Naive B cell (primary cell): ENCODE results near the gene KCNQ1. TPM values are rescaled to one million over a fixed set of nuclear protein-coding genes. Genes with fewer than 3 reads are reported as not detected.
A peak's percentile ranks its signal among the peaks of the same experiment; 100 is the strongest.

Experiments
- ATAC-seq, 2 donors: fragments of 150-1000 bp; cut with Tn5 transposase; 2 replicates each; pipeline ENCODE4 v1.10.0; 2021; ENCODE audit warnings: low read depth in 2 of 2, mild to moderate bottlenecking in 2 of 2, moderate library complexity in 2 of 2
- DNase-seq: peaks from one replicate; pipeline ENCODE4 v3.0.0; 2022
- H3K27ac Mint-ChIP-seq, 6 donors: one replicate each; pipeline ENCODE4 v1.8.0; 2020 to 2022; ENCODE audit warnings: mild to moderate bottlenecking in 6 of 6, mixed read lengths in 6 of 6, moderate library complexity in 5 of 6, inconsistent platforms in 2 of 6
- H3K27me3 Mint-ChIP-seq, 3 donors: one replicate each; pipeline ENCODE4 v1.8.0; 2021 to 2022; ENCODE audit warnings: mixed read lengths in 3 of 3, mild to moderate bottlenecking in 1 of 3
- H3K36me3 Mint-ChIP-seq, 2 donors: one replicate each; pipeline ENCODE4 v1.8.0; 2020 to 2022; ENCODE audit warnings: mixed read lengths in 2 of 2, inconsistent platforms in 1 of 2, mild to moderate bottlenecking in 1 of 2
- H3K4me1 Mint-ChIP-seq, 3 donors: one replicate each; pipeline ENCODE4 v1.8.0; 2020 to 2022; ENCODE audit warnings: mixed read lengths in 3 of 3, inconsistent platforms in 1 of 3, mild to moderate bottlenecking in 1 of 3, moderate library complexity in 1 of 3
- H3K4me3 Mint-ChIP-seq, 8 donors: one replicate each; pipeline ENCODE4 v1.8.0; 2020 to 2022; ENCODE audit warnings: mild to moderate bottlenecking in 8 of 8, mixed read lengths in 8 of 8, moderate library complexity in 8 of 8, inconsistent platforms in 2 of 8
- H3K9me3 Mint-ChIP-seq, 7 donors: one replicate each; pipeline ENCODE4 v1.8.0; 2020 to 2022; ENCODE audit warnings: mixed read lengths in 7 of 7, mild to moderate bottlenecking in 5 of 7, inconsistent platforms in 2 of 7, moderate library complexity in 1 of 7
- polyA plus RNA-seq, 6 donors: library from polyadenylated mRNA; unstranded; fragments of 300-500 nt; fragmentation: Illumina TruSeq; gene quantifications; one replicate each; pipeline ENCODE4 v1.2.3, GENCODE V29; 2021; ENCODE audit warnings: low read depth in 6 of 6

KCNQ1 gene
- polyA plus RNA-seq, 6 donors from 2014 or later = 9.3 to 22.6 (median 10.3) TPM

DNA sequence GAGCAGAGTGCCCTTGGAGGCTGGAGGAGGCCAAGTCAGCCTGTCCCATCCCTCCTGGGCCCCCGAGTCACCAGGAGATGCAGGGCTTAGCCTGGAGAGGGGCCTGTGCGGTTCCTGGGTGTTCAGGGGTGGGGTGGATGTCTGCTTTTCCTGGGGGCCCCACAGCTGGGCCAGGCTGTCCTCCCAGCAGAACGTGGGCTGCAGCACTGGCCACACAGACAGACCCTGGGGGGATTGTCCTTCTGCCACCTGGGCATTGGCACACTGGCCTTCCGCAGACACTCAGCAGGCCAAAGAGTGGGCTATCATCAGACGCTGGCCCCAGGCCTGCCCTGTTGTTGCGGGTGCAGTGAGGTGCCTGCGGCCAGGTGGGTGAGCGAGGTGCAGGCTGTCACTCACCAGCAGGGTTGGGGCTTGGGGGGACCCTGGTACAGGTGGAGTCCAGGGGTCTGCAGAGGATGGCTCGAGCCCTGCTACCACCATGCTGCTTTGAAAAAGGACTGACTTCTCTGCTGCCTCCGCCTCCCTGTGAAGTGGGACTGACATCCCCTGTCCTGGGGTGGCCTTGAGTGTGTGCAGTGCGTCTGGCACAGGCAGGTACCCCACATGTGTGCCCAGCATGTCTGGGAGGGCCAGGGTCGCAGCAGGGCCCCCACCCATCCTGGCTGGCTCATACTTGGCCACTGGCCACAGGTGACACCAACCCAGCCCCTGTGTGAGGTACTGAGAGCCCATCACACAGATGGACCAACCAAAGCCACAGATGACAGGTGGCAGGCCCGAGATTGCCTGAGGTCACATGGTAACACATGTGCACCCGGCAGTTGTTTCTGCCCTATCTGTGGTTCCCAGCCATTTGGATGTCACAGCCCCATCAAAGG lies 294.0 kb downstream of the KCNQ1 start:
- Mint-ChIP-seq H3K9me3 (no peaks in the 10 kb centered on the region), H3K4me1 (peaks cover 0 to 17% (median 4%) of the 10 kb centered on the region in 3 donors), H3K4me3 (no peak overlapping the region), H3K36me3 (no peaks in the 10 kb centered on the region), H3K27ac (no peak overlapping the region), H3K27me3 (no peaks in the 10 kb centered on the region)
- ATAC-seq (no peak), DNase-seq (no peak)

DNA sequence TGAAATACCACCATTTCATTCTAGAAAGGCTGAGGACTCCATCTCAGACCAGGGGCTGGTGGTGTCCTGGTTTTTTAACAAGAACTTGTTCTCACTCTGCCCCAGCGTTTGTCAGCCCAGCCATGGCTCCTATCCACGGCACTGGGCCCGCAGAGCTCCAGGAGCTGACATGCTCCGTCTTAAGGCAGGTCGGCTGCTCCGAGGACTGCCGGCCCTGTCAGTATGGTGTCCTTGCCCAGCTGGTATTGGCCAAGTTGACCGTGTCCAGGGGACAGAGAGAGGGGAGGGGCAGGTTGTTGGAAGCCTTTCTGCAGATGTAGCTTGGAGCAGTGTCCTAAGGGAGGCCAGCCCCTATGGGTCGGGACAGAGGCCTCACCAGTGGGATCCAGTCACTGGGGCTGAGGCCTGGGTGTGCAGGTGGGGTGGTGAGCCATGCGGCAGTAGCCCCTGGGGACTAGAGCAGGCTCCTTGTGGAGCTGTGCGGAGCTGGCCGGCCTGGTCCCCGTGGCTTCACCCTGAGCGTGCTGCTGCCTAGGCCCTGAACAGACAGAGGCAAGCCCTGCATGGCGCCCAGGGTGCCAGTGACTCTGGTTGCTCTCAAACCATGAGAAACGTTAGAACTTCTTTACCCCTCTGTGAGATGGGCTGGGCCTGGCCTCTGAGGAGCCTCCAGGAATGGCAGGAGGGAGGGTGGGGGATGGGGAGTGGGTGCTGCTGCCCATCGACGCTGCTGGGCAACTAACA lies 294.9 kb downstream of the KCNQ1 start:
- Mint-ChIP-seq H3K9me3 (no peaks in the 10 kb centered on the region), H3K4me3 (no peak overlapping the region), H3K27me3 (no peaks in the 10 kb centered on the region), H3K36me3 (no peaks in the 10 kb centered on the region), H3K27ac (peak overlapping the region in 1 of 6 donors; percentile 62), H3K4me1 (peaks cover 0 to 12% (median 4%) of the 10 kb centered on the region in 3 donors)
- DNase-seq = no peak
- no peak for ATAC-seq

DNA sequence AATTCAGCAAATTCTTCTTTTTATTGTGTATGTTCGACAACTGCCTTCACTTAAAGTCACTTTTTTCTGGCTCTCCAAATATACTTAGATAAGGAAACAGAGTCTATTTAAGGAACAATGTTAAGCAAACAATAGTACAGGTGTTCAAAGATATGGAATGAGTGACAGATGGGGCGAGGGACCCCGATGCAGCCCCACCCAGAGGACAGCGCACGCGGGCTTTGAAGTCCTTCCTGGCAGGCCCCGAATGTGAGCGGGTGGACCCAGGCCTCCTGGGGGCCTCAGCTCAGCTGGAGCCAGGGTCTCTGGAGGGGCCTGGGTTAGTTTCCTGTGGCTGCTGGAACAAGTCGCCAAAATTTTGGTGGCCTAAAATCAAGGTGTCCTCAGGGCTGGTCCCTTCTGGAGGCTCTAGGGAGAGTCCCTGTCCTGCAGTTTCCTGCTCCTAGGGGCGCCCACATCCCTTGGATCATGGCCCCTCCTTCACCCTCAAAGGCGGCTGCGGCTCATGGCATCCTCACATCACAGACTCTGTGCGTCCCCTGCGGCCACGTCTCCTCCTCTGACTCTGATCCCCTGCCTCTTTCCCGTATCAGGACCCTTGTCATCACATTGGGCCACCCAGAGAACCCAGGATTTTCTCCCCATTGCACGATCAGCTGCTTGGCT lies 295.6 kb downstream of the KCNQ1 start:
- Mint-ChIP-seq H3K4me1 (peaks cover 0 to 12% (median 4%) of the 10 kb centered on the region in 3 donors), H3K4me3 (no peak overlapping the region), H3K27me3 (no peaks in the 10 kb centered on the region), H3K27ac (no peak overlapping the region), H3K36me3 (no peaks in the 10 kb centered on the region), H3K9me3 (no peaks in the 10 kb centered on the region)
- ATAC-seq = no peak
- no peak for DNase-seq

DNA sequence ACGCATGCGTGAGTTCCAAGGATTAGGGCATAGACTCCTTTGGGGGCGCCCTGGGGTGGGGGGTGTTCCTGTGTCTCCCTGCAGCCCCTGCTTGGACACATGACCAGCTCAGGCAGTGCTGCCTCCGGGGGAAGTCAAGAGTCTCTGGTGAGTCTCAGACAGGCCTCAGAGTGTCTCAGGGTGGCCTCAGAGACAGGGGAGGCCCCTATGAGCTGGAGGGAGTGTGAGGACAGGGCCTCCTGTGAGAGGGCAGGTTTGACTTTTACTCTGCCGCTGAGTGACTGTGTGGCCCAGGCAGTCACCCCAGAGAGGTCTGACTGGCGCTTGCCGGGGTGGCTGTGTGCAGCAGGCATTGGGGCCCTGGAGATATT lies 296.2 kb downstream of the KCNQ1 start:
- DNase-seq = no peak
- Mint-ChIP-seq H3K27me3 (no peaks in the 10 kb centered on the region), H3K4me3 (no peak overlapping the region), H3K27ac (no peak overlapping the region), H3K9me3 (no peaks in the 10 kb centered on the region), H3K36me3 (no peaks in the 10 kb centered on the region), H3K4me1 (peaks cover 0 to 12% (median 4%) of the 10 kb centered on the region in 3 donors)
- no peak for ATAC-seq

DNA sequence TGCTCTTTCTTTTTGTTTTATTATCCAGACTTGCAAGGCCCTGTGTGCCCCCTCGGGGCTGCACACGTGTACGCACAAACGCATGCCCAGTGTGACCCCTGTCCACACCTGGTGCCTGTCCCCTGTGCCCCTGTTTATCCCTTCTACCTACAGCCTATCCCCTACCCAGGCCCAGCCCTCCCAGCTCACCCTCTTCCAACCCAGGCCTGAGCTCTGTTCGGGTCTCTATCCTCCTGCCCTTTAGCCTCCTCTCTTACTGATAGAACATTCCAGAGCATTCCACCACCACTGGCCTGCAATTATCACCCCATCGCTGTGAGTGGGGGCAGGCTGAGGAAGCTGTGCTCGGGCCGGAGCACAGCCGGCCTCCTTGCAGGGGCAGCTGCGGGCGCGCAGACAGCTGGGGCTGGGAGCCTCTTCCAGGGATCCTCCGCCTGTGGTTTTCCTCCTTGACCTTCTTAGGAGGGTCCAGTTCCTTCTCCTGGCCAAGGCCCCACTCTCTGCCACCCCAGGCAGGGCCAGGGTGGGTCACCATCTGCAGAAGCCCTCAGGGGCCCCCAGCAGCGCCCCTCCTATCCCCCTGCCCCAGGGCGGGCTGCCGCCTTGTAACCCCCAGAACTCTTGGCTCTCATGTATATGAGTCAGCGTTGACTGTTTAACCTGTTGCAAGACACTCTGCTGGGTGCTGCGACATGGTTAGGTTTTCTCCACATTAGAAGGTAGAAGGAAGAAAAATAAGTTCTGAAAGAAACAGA lies 296.7 kb downstream of the KCNQ1 start:
- Mint-ChIP-seq H3K9me3 (no peaks in the 10 kb centered on the region), H3K27ac (peak overlapping the region in 2 of 6 donors; percentile 33 to 97), H3K36me3 (no peaks in the 10 kb centered on the region), H3K4me1 (peaks cover 0 to 12% (median 4%) of the 10 kb centered on the region in 3 donors), H3K4me3 (no peak overlapping the region), H3K27me3 (no peaks in the 10 kb centered on the region)
- no peak for ATAC-seq
- no peak for DNase-seq

DNA sequence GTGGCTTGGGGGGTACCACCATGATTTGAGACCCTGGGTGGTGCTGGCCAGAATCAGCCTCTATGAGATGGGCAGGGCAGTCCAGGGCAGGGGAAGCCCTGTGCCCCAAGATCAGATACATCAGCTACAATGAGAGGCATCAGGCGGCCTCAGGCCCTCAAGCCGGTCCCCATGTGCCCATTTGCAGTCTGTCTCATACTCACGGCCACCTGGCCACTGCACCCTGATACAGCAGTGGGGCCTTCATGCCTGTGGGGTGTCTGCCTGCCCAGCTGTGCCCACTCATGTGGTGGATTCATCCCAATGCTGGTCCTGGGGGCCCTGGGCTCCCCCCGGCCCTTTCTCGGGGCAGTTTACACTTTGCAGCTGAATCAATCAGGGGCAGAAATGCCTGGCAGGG lies 297.4 kb downstream of the KCNQ1 start:
- Mint-ChIP-seq H3K4me1 (peaks cover 0 to 12% (median 4%) of the 10 kb centered on the region in 3 donors), H3K36me3 (no peaks in the 10 kb centered on the region), H3K27me3 (no peaks in the 10 kb centered on the region), H3K9me3 (no peaks in the 10 kb centered on the region), H3K4me3 (no peak overlapping the region), H3K27ac (no peak overlapping the region)
- DNase-seq (no peak), ATAC-seq (no peak)

DNA sequence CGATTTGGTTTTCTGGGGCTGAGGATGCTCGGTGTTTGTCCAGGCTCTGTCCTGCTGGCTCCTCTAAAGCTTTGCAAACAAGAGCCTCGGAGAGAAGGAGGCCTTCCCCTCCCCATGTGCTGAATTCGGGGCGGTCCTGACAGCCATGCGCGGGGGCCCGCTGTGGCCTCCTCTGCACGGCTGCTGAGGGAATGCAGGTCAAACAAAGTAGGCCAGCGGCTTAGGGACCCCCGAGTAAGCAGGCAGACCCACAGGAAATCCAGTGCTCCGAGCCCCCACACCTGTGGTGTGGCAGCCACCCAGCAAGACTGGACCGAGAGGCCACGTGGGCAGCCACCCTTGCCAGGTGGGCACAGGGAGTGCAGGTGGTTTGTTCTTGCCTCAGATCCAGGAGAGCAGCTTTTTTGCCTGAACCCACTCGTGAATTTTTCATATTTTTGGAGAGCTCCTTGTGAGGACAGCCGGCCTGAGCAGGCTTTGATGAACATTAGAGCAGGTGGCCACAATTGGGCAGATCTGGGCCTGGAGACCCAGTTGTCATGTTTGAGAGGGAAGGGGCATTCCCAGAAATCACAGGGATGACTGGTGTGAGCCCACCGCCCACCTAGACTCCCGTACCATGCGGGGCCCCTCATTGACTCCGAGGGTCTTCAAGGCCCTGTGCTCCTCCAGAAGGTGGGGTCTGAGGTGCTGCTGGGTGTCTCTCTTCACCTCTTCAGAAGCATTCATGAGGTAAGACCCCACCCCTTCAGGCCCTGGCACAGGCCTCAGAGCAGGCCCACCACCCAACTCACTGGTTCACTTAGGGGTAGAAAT lies 298.0 kb downstream of the KCNQ1 start:
- no peak overlapping the region for H3K4me3 Mint-ChIP-seq
- H3K36me3 Mint-ChIP-seq = no peaks in the 10 kb centered on the region
- ATAC-seq = no peak
- H3K27ac Mint-ChIP-seq = no peak overlapping the region
- no peak for DNase-seq
- no peaks in the 10 kb centered on the region for H3K9me3 Mint-ChIP-seq
- H3K4me1 Mint-ChIP-seq = peaks cover 0 to 15% (median 4%) of the 10 kb centered on the region in 3 donors
- no peaks in the 10 kb centered on the region for H3K27me3 Mint-ChIP-seq

DNA sequence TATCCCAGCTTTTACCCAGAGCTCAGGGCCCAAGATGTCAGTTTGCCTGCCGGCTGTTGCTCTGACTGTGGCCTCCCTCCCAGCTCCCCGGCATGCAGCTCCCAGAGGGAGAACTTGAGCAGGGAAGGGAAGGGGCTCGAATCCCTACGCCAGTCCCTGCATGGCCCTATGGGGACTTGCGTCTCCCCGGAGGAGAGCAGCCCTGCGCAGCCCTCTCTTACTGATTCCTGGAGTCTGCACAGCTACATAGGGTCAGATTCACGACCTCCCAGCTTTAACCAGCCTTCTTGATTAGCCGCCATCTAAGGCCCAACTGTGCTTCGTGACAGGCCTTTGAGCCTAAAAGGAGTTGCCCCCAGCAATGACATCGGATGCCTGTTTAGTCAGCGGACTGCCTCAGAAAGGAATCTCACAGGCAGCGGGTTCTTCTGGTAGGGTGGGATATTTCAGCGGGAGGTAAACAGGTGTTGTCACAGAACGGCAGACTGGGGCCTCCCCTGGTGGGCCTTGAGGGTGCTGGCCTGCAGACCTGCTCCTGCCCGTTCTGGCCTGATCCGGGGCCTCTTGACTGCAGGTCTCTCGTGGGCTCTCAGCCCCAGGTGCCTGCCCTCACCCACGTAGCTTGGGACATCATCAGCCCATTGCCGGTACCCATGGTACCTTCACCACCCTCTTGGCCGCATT lies 298.8 kb downstream of the KCNQ1 start:
- no peak overlapping the region for H3K27ac Mint-ChIP-seq
- no peaks in the 10 kb centered on the region for H3K9me3 Mint-ChIP-seq
- DNase-seq (no peak), ATAC-seq (no peak)
- H3K4me1 Mint-ChIP-seq = peaks cover 0 to 15% (median 4%) of the 10 kb centered on the region in 3 donors
- H3K4me3 Mint-ChIP-seq = no peak overlapping the region
- no peaks in the 10 kb centered on the region for H3K27me3 Mint-ChIP-seq
- H3K36me3 Mint-ChIP-seq = no peaks in the 10 kb centered on the region

DNA sequence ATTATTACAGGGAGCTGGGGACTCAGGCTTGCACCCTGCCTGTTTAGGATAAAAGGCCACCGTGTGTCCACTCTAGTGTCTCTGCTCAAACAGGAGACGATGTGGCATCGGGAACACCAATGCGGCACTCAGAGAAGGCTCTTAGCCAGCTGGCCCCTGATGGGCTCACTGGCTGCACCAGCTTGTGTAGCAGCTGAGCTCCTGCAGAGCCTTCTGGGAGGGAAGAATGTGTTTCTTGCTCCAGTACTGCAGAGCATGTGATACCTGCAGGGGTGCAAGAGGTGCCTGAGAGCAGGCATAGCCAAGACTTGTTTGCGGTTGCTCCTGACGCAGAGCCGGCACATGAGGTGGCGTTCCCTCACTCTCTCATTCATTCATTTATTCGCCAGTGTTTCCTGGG lies 299.4 kb downstream of the KCNQ1 start:
- no peak for DNase-seq
- ATAC-seq = no peak
- Mint-ChIP-seq H3K36me3 (peaks cover 0 to 5% of the 10 kb centered on the region in 2 donors), H3K27ac (peak overlapping the region in 2 of 6 donors; percentile 36 to 44), H3K4me1 (peaks cover 0 to 15% (median 4%) of the 10 kb centered on the region in 3 donors), H3K9me3 (no peaks in the 10 kb centered on the region), H3K27me3 (peaks cover 0 to 4% (median 0%) of the 10 kb centered on the region in 3 donors), H3K4me3 (no peak overlapping the region)

DNA sequence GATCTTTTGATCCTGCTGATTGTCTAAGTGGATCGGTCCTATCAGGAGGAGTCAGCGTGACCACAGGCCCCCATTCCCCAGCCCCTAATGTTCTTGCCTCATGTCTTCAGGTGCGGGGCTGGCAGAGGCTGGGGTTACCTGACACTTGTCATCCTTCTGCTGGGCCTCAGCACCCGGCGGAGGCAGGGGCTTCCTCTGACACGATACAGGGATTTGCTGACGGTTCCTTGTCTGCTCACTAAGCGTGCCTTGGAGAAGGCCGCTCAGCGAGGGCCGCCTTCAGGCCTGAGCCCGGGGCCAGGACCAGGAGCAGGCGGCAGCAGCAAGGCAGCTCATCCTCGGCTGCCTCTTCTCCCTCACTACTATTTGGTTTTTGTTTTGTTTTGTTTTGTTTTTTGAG lies 300.7 kb downstream of the KCNQ1 start:
- Mint-ChIP-seq H3K27ac (no peak overlapping the region), H3K36me3 (peaks cover 0 to 7% of the 10 kb centered on the region in 2 donors), H3K9me3 (no peaks in the 10 kb centered on the region), H3K4me1 (peaks cover 0 to 15% (median 4%) of the 10 kb centered on the region in 3 donors), H3K27me3 (peaks cover 0 to 6% (median 0%) of the 10 kb centered on the region in 3 donors), H3K4me3 (peak overlapping the region in 1 of 8 donors; percentile 23)
- DNase-seq = no peak
- ATAC-seq = no peak

DNA sequence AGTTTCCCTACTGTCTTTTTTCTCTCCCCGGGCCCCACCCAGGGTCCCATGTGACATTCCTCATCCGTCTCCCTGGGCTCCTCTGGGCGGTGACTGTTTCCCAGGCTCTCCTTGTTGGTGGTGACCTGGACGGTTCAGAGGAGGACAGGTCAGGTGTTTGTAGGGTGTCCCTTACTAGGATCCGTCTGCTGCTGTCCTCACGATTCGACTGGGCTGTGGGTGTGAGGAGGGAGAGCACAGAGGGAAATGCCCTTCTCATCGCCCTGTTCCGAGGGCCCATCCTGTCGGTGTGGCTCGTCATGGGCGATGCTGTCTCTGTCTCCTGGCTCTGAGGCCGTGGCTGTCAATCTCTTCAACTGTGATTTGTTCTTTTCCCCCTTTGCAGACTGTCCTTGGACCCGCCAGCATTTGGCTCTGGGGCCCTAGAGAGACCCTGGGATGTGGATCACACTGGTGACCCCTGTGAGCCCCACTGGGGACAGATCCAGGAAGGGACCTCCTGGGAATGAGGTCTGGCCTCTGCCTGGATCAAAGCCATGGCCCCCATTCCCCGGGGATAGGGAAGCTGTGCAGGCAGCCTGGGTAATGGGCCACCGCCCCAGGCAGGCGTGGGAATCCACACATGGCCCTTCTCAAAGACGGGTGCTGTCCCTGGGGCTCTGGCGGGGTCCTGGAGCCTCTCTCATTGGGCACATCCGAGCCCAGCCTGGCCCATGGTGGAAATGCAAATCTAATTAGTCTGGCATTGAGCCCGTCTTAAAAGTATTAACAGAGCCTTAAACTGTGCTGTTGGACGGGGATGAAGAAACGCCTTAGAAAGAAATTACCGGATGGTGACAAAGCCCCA lies 301.8 kb downstream of the KCNQ1 start:
- Mint-ChIP-seq H3K27ac (peak overlapping the region in 1 of 6 donors; percentile 27), H3K9me3 (no peaks in the 10 kb centered on the region), H3K36me3 (peaks cover 0 to 17% of the 10 kb centered on the region in 2 donors), H3K27me3 (peaks cover 0 to 6% (median 0%) of the 10 kb centered on the region in 3 donors), H3K4me1 (peaks cover 0 to 7% (median 0%) of the 10 kb centered on the region in 3 donors), H3K4me3 (no peak overlapping the region)
- no peak for ATAC-seq
- DNase-seq = no peak
